Glutamatergic neuron (in vitro differentiated cells): ENCODE results near the gene RBMS1. TPM values are rescaled to one million over a fixed set of nuclear protein-coding genes. Genes with fewer than 3 reads are reported as not detected.

Experiments
- DNase-seq: peaks from one replicate; pipeline ENCODE4 v3.0.0; 2022
- H3K27ac Mint-ChIP-seq: one replicate; pipeline ENCODE4 v1.8.0; 2020; ENCODE audit warnings: mild to moderate bottlenecking, mixed read lengths, inconsistent platforms; ENCODE audit not compliant: unreplicated experiment
- H3K27me3 Mint-ChIP-seq: one replicate; pipeline ENCODE4 v1.8.0; 2020; ENCODE audit warnings: mild to moderate bottlenecking, moderate library complexity, mixed read lengths, inconsistent platforms; ENCODE audit not compliant: unreplicated experiment
- H3K36me3 Mint-ChIP-seq: one replicate; pipeline ENCODE4 v1.8.0; 2020; ENCODE audit warnings: mild to moderate bottlenecking, mixed read lengths, inconsistent platforms; ENCODE audit not compliant: unreplicated experiment
- H3K4me1 Mint-ChIP-seq: one replicate; pipeline ENCODE4 v1.8.0; 2020; ENCODE audit warnings: mild to moderate bottlenecking, low read depth, mixed read lengths, inconsistent platforms; ENCODE audit not compliant: unreplicated experiment
- H3K4me3 Mint-ChIP-seq: one replicate; pipeline ENCODE4 v1.8.0; 2020; ENCODE audit warnings: mild to moderate bottlenecking, mixed read lengths, inconsistent platforms; ENCODE audit not compliant: unreplicated experiment
- H3K9me3 Mint-ChIP-seq: one replicate; pipeline ENCODE4 v1.8.0; 2020; ENCODE audit warnings: mild to moderate bottlenecking, moderate library complexity, mixed read lengths, inconsistent platforms; ENCODE audit not compliant: unreplicated experiment
- total RNA-seq: library from RNA; stranded (reverse); fragmentation: NEBNext Ultra II Directional; extraction: Animal tissue kit (Norgen Biotek cat#: 25700); gene quantifications from one replicate; pipeline ENCODE4 v1.2.1, GENCODE V29; 2021; ENCODE audit not compliant: unreplicated experiment
- TF ChIP-seq, protein P1 (sequence below): fragments of 200-600 bp; sonication (generic); IDR thresholded peaks from one replicate; pipeline ENCODE4 v1.5.0; 2021; ENCODE audit not compliant: partially characterized antibody, unreplicated experiment

RBMS1 gene
- total RNA-seq, 1 donor from 2014 or later: 142 TPM

DNA sequence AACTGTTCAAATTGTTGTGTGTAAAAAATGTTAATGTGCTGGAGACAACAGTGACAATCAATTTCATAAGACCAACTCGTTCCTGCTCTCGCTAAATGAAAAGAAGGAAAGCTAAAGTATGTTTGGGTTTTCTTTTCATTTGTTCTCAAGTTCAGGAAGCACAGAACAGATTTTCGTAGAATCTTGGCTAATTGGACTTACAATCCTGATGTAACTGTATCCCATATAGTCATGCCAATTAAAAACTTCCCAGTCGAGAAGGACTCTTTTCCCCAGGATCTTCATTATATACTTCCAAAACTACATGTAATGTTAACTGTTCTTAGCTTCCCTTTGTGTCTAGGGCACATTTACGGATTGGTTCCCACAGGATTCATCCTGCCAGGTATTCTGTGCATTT, 158.2 kb downstream of the RBMS1 start:
- H3K27ac Mint-ChIP-seq: no peak overlapping the region
- H3K4me1 Mint-ChIP-seq: peaks cover 19% of the 10 kb centered on the region
- TF ChIP-seq, protein P1, sequence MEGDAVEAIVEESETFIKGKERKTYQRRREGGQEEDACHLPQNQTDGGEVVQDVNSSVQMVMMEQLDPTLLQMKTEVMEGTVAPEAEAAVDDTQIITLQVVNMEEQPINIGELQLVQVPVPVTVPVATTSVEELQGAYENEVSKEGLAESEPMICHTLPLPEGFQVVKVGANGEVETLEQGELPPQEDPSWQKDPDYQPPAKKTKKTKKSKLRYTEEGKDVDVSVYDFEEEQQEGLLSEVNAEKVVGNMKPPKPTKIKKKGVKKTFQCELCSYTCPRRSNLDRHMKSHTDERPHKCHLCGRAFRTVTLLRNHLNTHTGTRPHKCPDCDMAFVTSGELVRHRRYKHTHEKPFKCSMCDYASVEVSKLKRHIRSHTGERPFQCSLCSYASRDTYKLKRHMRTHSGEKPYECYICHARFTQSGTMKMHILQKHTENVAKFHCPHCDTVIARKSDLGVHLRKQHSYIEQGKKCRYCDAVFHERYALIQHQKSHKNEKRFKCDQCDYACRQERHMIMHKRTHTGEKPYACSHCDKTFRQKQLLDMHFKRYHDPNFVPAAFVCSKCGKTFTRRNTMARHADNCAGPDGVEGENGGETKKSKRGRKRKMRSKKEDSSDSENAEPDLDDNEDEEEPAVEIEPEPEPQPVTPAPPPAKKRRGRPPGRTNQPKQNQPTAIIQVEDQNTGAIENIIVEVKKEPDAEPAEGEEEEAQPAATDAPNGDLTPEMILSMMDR: no peak
- peaks cover 3% of the 10 kb centered on the region for H3K27me3 Mint-ChIP-seq
- no peaks in the 10 kb centered on the region for H3K36me3 Mint-ChIP-seq
- DNase-seq: no peak
- H3K4me3 Mint-ChIP-seq: no peak overlapping the region
- H3K9me3 Mint-ChIP-seq: no peaks in the 10 kb centered on the region

DNA sequence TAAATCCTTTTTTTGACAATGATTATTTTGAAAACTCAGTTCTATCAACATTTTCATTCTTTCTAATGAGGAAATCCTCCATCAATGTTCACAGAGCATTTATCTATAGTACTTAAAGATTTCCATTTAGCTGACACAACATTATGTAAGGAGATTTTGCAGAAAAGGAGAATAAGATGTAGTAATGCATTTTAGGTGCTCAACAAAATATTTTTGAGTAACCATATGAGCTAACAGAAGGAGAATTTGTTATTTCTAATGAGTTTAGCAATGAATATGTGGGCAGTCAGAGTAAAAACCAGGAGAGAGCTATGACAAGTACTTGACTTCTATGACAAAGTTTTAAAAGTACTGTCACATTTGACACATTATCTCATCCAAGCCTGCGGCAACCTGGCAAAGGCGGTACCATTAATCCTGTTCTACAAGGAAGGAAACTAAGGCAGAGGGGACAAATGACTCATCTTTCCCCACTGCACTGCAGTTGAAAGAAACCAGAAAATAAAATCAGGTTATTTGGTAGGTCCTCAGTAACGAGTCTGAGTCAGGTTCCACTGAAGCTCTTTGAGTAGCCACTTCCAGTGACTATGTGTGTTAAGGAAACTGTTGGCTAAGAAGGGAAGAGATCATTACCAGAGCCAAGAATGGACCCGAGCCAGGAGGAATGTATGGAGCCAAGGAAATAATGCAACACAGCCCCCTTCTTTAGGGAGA, 159.4 kb downstream of the RBMS1 start:
- no peak overlapping the region for H3K4me3 Mint-ChIP-seq
- peaks cover 4% of the 10 kb centered on the region for H3K27me3 Mint-ChIP-seq
- TF ChIP-seq, protein P1: no peak
- H3K27ac Mint-ChIP-seq: no peak overlapping the region
- H3K9me3 Mint-ChIP-seq: no peaks in the 10 kb centered on the region
- DNase-seq: no peak
- no peaks in the 10 kb centered on the region for H3K36me3 Mint-ChIP-seq
- H3K4me1 Mint-ChIP-seq: peaks cover 27% of the 10 kb centered on the region

GRCh38 chr2:160333324-160334027, 160.1 kb downstream of the RBMS1 start:
- no peak for DNase-seq
- Mint-ChIP-seq H3K4me3 (no peak overlapping the region), H3K9me3 (no peaks in the 10 kb centered on the region), H3K36me3 (no peaks in the 10 kb centered on the region), H3K27ac (no peak overlapping the region), H3K4me1 (peaks cover 29% of the 10 kb centered on the region), H3K27me3 (peaks cover 2% of the 10 kb centered on the region)
- TF ChIP-seq, protein P1: no peak

- no peak overlapping the region for H3K27ac Mint-ChIP-seq
- no peaks in the 10 kb centered on the region for H3K9me3 Mint-ChIP-seq
- no peak for DNase-seq
Measured at GRCh38 chr2:160332318-160332717, 161.3 kb downstream of the RBMS1 start.

More at GRCh38 chr2:160332318-160332717, 161.3 kb downstream of the RBMS1 start:
- Mint-ChIP-seq H3K4me3 (no peak overlapping the region), H3K36me3 (no peaks in the 10 kb centered on the region), H3K27me3 (peaks cover 5% of the 10 kb centered on the region), H3K4me1 (peaks cover 38% of the 10 kb centered on the region)
- TF ChIP-seq, protein P1: no peak
